Astrocyte (in vitro differentiated cells and primary cell): ENCODE results near the gene CPED1.

ENCODE experiments used
- CTCF ChIP-seq: IDR thresholded peaks from 2 replicates; pipeline ENCODE4 v1.5.1; 2011; ENCODE audit warnings: low read depth, mild to moderate bottlenecking, inconsistent platforms, low read length, moderate library complexity; ENCODE audit not compliant: insufficient read depth
- EZH2 ChIP-seq: IDR thresholded peaks from 2 replicates; pipeline ENCODE4 v1.6.1; 2012; ENCODE audit warnings: mild to moderate bottlenecking, low read length, inconsistent platforms; ENCODE audit not compliant: insufficient read depth

GRCh38 chr7:120951826-120952225 lies 36.7 kb upstream of the CPED1 start:
- TF ChIP-seq CTCF = no peak
- no peak for TF ChIP-seq EZH2
